ENCODE results near the gene DEDD.

- TF ChIP-seq MAX (IDR thresholded peaks at IDR 0.05; ENCODE audit: low read depth, low read length), result no peak
- TF ChIP-seq, protein P1, sequence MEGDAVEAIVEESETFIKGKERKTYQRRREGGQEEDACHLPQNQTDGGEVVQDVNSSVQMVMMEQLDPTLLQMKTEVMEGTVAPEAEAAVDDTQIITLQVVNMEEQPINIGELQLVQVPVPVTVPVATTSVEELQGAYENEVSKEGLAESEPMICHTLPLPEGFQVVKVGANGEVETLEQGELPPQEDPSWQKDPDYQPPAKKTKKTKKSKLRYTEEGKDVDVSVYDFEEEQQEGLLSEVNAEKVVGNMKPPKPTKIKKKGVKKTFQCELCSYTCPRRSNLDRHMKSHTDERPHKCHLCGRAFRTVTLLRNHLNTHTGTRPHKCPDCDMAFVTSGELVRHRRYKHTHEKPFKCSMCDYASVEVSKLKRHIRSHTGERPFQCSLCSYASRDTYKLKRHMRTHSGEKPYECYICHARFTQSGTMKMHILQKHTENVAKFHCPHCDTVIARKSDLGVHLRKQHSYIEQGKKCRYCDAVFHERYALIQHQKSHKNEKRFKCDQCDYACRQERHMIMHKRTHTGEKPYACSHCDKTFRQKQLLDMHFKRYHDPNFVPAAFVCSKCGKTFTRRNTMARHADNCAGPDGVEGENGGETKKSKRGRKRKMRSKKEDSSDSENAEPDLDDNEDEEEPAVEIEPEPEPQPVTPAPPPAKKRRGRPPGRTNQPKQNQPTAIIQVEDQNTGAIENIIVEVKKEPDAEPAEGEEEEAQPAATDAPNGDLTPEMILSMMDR (IDR thresholded peaks at IDR 0.05; ENCODE audit: low read depth, low read length), result no peak
Observed at GRCh38 chr1:161111117-161111516, 21.4 kb downstream of the DEDD start.

Data from NB4 (cell line).